ENCODE data around the gene ACTR3. TPM values are rescaled to one million over a fixed set of nuclear protein-coding genes. Genes with fewer than 3 reads are reported as not detected.

Gene ACTR3
- total RNA-seq, 1 donor from 2014 or later: 451 TPM

GRCh38 chr2:113854970-113855740, 34.7 kb upstream of the ACTR3 start:
- Mint-ChIP-seq H3K9me3 (no peaks in the 10 kb centered on the region), H3K27ac (no peak overlapping the region), H3K36me3 (ENCODE audit: low read depth) (peaks cover 12% of the 10 kb centered on the region), H3K4me1 (ENCODE audit: low read depth) (peaks cover 6% of the 10 kb centered on the region), H3K27me3 (ENCODE audit: insufficient read depth) (no peaks in the 10 kb centered on the region), H3K4me3 (no peak overlapping the region)
- DNase-seq (ENCODE audit: low spot score): no peak
- intact Hi-C loops (cut with micrococcal nuclease): no loop called here

GRCh38 chr2:113857464-113857863, 32.4 kb upstream of the ACTR3 start:
- intact Hi-C loops (cut with micrococcal nuclease): no loop called here
- H3K4me3 Mint-ChIP-seq: no peak overlapping the region
- peaks cover 10% of the 10 kb centered on the region for H3K4me1 Mint-ChIP-seq (ENCODE audit: low read depth)
- H3K27ac Mint-ChIP-seq: no peak overlapping the region
- no peaks in the 10 kb centered on the region for H3K9me3 Mint-ChIP-seq
- no peaks in the 10 kb centered on the region for H3K27me3 Mint-ChIP-seq (ENCODE audit: insufficient read depth)
- DNase-seq (ENCODE audit: low spot score): no peak
- peaks cover 15% of the 10 kb centered on the region for H3K36me3 Mint-ChIP-seq (ENCODE audit: low read depth)

DNA sequence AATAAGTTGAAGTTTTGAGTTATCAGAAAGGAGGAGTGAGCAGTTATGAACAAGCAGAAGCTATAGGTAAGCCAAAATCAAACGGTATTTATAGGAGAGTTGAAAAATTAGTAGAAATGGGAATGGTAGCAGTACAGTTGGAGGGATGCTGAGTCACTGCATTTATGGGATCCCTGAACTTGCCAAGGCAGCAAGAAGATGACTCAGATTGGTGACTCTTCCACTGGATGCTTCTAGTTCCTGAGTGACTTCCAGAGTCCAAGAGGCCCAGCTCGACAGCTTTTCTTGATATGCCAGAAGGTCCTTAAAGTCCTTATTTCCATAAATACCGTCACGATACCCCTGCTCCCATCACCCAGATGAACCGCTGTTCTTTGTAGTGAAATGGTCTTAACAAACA, 31.1 kb upstream of the ACTR3 start:
- Mint-ChIP-seq H3K9me3 (no peaks in the 10 kb centered on the region), H3K27ac (no peak overlapping the region), H3K4me1 (ENCODE audit: low read depth) (peaks cover 10% of the 10 kb centered on the region), H3K27me3 (ENCODE audit: insufficient read depth) (no peaks in the 10 kb centered on the region), H3K36me3 (ENCODE audit: low read depth) (peaks cover 13% of the 10 kb centered on the region), H3K4me3 (no peak overlapping the region)
- DNase-seq (ENCODE audit: low spot score): no peak
- intact Hi-C loops (cut with micrococcal nuclease): no loop called here

DNA sequence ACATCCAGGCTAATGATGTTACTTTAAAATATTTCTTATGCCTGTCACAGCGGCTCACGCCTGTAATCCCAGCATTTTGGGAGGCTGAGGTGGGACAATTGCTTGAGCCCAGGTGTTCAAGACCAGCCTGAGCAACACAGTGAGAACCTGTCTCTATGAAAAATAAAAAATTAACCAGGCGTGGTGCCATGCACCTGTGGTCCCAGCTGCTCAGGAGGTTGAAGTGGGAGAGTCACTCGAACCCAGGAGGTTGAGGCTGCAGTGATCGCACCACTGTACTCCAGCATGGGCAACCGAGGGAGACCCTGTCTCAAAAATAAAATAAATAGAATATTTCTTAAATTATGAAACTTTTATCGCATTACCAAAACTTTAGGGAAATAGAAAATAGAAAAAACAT, 28.1 kb upstream of the ACTR3 start:
- Mint-ChIP-seq H3K36me3 (ENCODE audit: low read depth) (peaks cover 13% of the 10 kb centered on the region), H3K27ac (no peak overlapping the region), H3K9me3 (no peaks in the 10 kb centered on the region), H3K27me3 (ENCODE audit: insufficient read depth) (no peaks in the 10 kb centered on the region), H3K4me3 (no peak overlapping the region), H3K4me1 (ENCODE audit: low read depth) (peaks cover 10% of the 10 kb centered on the region)
- intact Hi-C loops (cut with micrococcal nuclease): no loop called here
- DNase-seq (ENCODE audit: low spot score): no peak

DNA sequence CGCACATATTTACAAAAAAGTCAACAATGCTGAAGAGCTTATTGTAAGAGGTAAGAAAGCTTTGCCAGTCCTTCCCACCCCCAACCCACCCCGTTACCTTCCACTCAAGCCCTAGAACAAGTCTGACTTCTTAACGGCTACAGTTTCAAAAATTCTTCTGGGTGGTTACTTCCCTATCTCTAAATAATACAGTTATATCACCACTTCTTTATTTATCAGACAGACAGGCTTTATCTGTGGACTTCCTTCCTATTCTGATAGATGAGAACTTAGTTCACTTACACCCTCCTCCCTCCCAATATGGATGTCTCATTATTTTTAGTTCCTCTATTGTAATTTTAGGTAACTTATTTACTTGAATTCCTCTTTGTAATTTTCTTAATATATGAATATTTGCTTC, 26.7 kb upstream of the ACTR3 start:
- Mint-ChIP-seq H3K36me3 (ENCODE audit: low read depth) (peaks cover 7% of the 10 kb centered on the region), H3K4me3 (no peak overlapping the region), H3K4me1 (ENCODE audit: low read depth) (peaks cover 5% of the 10 kb centered on the region), H3K9me3 (no peaks in the 10 kb centered on the region), H3K27me3 (ENCODE audit: insufficient read depth) (no peaks in the 10 kb centered on the region), H3K27ac (no peak overlapping the region)
- DNase-seq (ENCODE audit: low spot score): no peak
- intact Hi-C loops (cut with micrococcal nuclease): no loop called here

DNA sequence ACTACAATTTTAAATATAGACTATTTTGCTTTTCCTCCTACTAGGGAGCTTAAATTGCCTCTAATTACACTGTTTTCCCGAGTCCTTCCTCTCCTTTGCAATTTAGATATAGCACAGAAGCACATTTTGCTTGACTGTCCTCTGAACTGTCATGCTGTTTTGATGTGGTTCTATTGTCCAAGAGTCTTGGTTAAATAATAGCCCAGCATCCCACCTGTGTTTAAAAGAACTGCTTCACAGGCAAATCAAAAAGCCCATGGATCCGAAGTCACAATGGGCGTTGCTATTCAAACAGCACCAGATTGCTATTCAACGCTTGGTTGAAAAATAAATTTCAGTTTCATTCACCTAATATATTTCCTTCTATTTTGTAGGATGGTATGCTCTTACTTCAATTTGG, 22.3 kb upstream of the ACTR3 start:
- no peaks in the 10 kb centered on the region for H3K9me3 Mint-ChIP-seq
- intact Hi-C loops (cut with micrococcal nuclease): no loop called here
- H3K4me1 Mint-ChIP-seq (ENCODE audit: low read depth): peaks cover 10% of the 10 kb centered on the region
- no peak overlapping the region for H3K27ac Mint-ChIP-seq
- no peak overlapping the region for H3K4me3 Mint-ChIP-seq
- DNase-seq (ENCODE audit: low spot score): no peak
- H3K36me3 Mint-ChIP-seq (ENCODE audit: low read depth): no peaks in the 10 kb centered on the region
- H3K27me3 Mint-ChIP-seq (ENCODE audit: insufficient read depth): no peaks in the 10 kb centered on the region

GRCh38 chr2:113869253-113869652, 20.6 kb upstream of the ACTR3 start:
- Mint-ChIP-seq H3K4me1 (ENCODE audit: low read depth) (peaks cover 20% of the 10 kb centered on the region), H3K27me3 (ENCODE audit: insufficient read depth) (no peaks in the 10 kb centered on the region), H3K27ac (no peak overlapping the region), H3K4me3 (no peak overlapping the region), H3K36me3 (ENCODE audit: low read depth) (peaks cover 12% of the 10 kb centered on the region), H3K9me3 (no peaks in the 10 kb centered on the region)
- intact Hi-C loops (cut with micrococcal nuclease): no loop called here
- DNase-seq (ENCODE audit: low spot score): no peak

DNA sequence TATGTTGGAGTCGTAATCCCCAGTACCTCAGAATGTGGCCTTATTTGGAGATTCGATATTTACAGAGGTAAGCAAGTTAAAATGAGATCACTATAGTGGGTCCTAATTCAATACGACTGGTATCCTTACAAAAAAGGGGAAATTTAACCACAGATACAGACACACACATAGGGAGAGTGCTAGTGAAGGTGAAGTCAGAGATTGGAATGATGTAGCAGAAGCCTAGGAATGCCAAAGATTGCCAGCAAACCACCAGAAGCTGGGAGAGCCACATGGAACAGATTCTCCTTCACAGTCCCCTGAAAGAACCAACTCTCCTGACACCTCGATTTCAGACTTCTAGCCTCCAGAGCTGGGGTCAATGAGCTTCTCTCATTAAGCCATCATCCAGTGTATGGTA, 17.7 kb upstream of the ACTR3 start:
- intact Hi-C loops (cut with micrococcal nuclease): no loop called here
- Mint-ChIP-seq H3K27me3 (ENCODE audit: insufficient read depth) (no peaks in the 10 kb centered on the region), H3K9me3 (no peaks in the 10 kb centered on the region), H3K36me3 (ENCODE audit: low read depth) (peaks cover 15% of the 10 kb centered on the region), H3K4me3 (no peak overlapping the region), H3K27ac (no peak overlapping the region), H3K4me1 (ENCODE audit: low read depth) (peaks cover 36% of the 10 kb centered on the region)
- no peak for DNase-seq (ENCODE audit: low spot score)

DNA sequence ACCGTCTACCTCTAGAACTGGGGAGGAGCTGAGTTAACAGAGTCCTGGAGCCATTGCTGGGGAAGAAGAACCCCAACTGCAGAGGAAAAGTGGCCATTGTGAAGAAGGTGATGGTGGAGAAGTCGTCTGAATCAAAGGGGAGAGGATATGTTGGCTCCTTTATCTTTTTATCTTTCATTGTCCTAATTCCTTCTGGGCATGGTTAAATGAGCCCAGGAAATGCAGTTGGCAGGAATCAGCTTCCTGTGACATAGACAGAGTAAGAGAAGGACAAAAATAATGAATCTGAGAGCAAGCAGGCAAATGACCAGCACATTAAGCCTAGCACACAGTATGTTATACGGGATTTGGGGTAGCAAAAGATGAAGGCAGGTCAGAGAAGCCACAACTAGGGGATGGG, 16.0 kb upstream of the ACTR3 start:
- H3K36me3 Mint-ChIP-seq (ENCODE audit: low read depth): peaks cover 23% of the 10 kb centered on the region
- DNase-seq (ENCODE audit: low spot score): no peak
- intact Hi-C loops (cut with micrococcal nuclease): no loop called here
- H3K4me3 Mint-ChIP-seq: no peak overlapping the region
- no peaks in the 10 kb centered on the region for H3K9me3 Mint-ChIP-seq
- H3K4me1 Mint-ChIP-seq (ENCODE audit: low read depth): peaks cover 44% of the 10 kb centered on the region
- H3K27ac Mint-ChIP-seq: peak overlapping the region; percentile 32
- no peaks in the 10 kb centered on the region for H3K27me3 Mint-ChIP-seq (ENCODE audit: insufficient read depth)

GRCh38 chr2:113875135-113875534, 14.8 kb upstream of the ACTR3 start:
- intact Hi-C loops (cut with micrococcal nuclease): no loop called here
- no peak overlapping the region for H3K27ac Mint-ChIP-seq
- peaks cover 27% of the 10 kb centered on the region for H3K36me3 Mint-ChIP-seq (ENCODE audit: low read depth)

GRCh38 chr2:113876503-113877387, 13.1 kb upstream of the ACTR3 start:
- intact Hi-C loops (cut with micrococcal nuclease): loop anchor here (1.0 to 2.0 kb wide), 4 partner anchors 9 to 120 kb away; partner anchors contain the start of gene SLC35F5
- no peaks in the 10 kb centered on the region for H3K27me3 Mint-ChIP-seq (ENCODE audit: insufficient read depth)
- peaks cover 32% of the 10 kb centered on the region for H3K36me3 Mint-ChIP-seq (ENCODE audit: low read depth)
- peak; percentile 72 for DNase-seq (ENCODE audit: low spot score)
- peak overlapping the region; percentile 10 for H3K4me3 Mint-ChIP-seq
- no peaks in the 10 kb centered on the region for H3K9me3 Mint-ChIP-seq
- peaks cover 60% of the 10 kb centered on the region for H3K4me1 Mint-ChIP-seq (ENCODE audit: low read depth)
- peak overlapping the region; percentile 81 for H3K27ac Mint-ChIP-seq

More at GRCh38 chr2:113875135-113875534, 14.8 kb upstream of the ACTR3 start:
- H3K9me3 Mint-ChIP-seq: no peaks in the 10 kb centered on the region
- DNase-seq (ENCODE audit: low spot score): no peak
- H3K4me1 Mint-ChIP-seq (ENCODE audit: low read depth): peaks cover 53% of the 10 kb centered on the region
- H3K27me3 Mint-ChIP-seq (ENCODE audit: insufficient read depth): no peaks in the 10 kb centered on the region
- H3K4me3 Mint-ChIP-seq: no peak overlapping the region

DNA sequence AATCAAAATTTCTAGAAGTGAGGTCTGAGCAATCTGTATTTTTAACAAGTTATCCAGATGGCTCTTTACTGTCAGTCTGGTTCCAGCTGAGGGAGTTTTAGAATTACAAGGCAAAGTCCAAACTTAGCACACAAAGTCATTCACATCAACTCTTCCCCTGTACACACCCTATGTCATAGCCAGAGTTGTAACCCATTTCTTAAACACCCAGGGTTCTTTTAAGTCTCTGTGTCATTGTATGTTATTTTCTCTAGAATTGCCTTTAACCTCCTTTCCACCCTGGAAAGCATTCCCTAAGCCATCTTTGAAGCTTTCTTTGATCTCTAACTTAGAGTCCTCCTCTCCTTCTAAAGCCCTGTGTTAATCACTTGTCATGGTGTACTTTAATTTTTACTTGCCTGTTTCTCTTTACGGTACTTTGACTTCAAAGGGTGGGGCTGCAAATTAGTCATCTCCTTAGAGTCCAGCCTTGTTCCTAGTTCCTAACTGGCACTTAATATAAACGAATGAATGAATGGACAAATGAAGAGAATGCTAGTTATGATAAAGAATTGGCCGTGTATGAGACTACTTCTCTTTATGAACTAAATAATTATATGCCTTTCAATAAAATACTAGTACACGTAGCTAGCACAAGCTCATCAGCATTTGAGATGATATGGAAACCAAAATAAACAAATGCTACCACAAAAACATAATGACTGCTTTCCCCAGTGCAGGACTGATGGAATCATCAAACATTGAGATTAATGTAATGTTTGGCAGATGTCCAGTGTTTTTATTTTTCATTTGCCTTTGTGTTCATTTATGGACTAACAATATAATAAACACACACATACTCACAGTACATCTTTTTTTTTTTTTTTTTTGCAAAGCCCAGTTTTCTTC, 11.9 kb upstream of the ACTR3 start:
- H3K4me3 Mint-ChIP-seq: peak overlapping the region; percentile 23

More for the DNA sequence above, 11.9 kb upstream of the ACTR3 start:
- no peak for DNase-seq (ENCODE audit: low spot score)
- no peaks in the 10 kb centered on the region for H3K27me3 Mint-ChIP-seq (ENCODE audit: insufficient read depth)
- peaks cover 60% of the 10 kb centered on the region for H3K4me1 Mint-ChIP-seq (ENCODE audit: low read depth)
- H3K9me3 Mint-ChIP-seq: no peaks in the 10 kb centered on the region
- peaks cover 34% of the 10 kb centered on the region for H3K36me3 Mint-ChIP-seq (ENCODE audit: low read depth)
- intact Hi-C loops (cut with micrococcal nuclease): loop anchor here (1.0 to 2.0 kb wide), 3 partner anchors 11 to 121 kb away; partner anchors contain the start of gene SLC35F5
- peak overlapping the region; percentile 81 for H3K27ac Mint-ChIP-seq

Data from activated T-helper 1 cell treated with anti-CD3 and anti-CD28 coated beads, Interleukin-12 subunit alpha, Interleukin-12 subunit beta, Interleukin-2, Interleukin-4 antibody, amounts not matched to agents 30 ng/mL and 10 ng/mL and 1 ng/mL, durations not matched to agents 14 hours and 24 hours and 36 hours (primary cell).